ENCODE measurements around the gene POP4. TPM values are rescaled to one million over a fixed set of nuclear protein-coding genes. Genes with fewer than 3 reads are reported as not detected.

POP4 gene
- total RNA-seq, 2 donors from 2014 or later, result 52.4 to 87.5 TPM

GRCh38 chr19:29574510-29574909 lies 31.6 kb upstream of the POP4 start:
- no peaks in the 10 kb centered on the region for H3K4me1 ChIP-seq
- H3K27me3 ChIP-seq, result no peaks in the 10 kb centered on the region
- no peak overlapping the region for H3K4me3 ChIP-seq
- no peak overlapping the region for H3K9ac ChIP-seq (ENCODE audit: low read depth in 2 of 2, low read length in 2 of 2)
- intact Hi-C loops (cut with DNase I), result no loop called here
- H3K9me3 ChIP-seq, result no peaks in the 10 kb centered on the region
- no peak for DNase-seq
- H3K27ac ChIP-seq, result no peak overlapping the region
- H3K36me3 ChIP-seq, result no peaks in the 10 kb centered on the region
- TF ChIP-seq CTCF (IDR thresholded peaks at IDR 0.05), result no peak

GRCh38 chr19:29576046-29576606 lies 30.0 kb upstream of the POP4 start:
- Histone ChIP-seq H3K27ac (no peak overlapping the region), H3K9ac (ENCODE audit: low read depth in 2 of 2, low read length in 2 of 2) (no peak overlapping the region), H3K4me3 (no peak overlapping the region), H3K27me3 (no peaks in the 10 kb centered on the region), H3K4me1 (no peaks in the 10 kb centered on the region), H3K36me3 (no peaks in the 10 kb centered on the region), H3K9me3 (no peaks in the 10 kb centered on the region)
- DNase-seq, result no peak
- intact Hi-C loops (cut with DNase I), result no loop called here
- TF ChIP-seq CTCF (IDR thresholded peaks at IDR 0.05), result no peak

GRCh38 chr19:29576761-29577648 lies 29.1 kb upstream of the POP4 start:
- H3K4me3 ChIP-seq, result no peak overlapping the region
- H3K9ac ChIP-seq (ENCODE audit: low read depth in 2 of 2, low read length in 2 of 2), result no peak overlapping the region
- H3K27me3 ChIP-seq, result no peaks in the 10 kb centered on the region
- no peak for TF ChIP-seq CTCF (IDR thresholded peaks at IDR 0.05)
- no peaks in the 10 kb centered on the region for H3K4me1 ChIP-seq
- H3K27ac ChIP-seq, result no peak overlapping the region
- no peak for DNase-seq
- intact Hi-C loops (cut with DNase I), result no loop called here
- H3K36me3 ChIP-seq, result no peaks in the 10 kb centered on the region
- no peaks in the 10 kb centered on the region for H3K9me3 ChIP-seq

- intact Hi-C loops (cut with DNase I), result no loop called here
- H3K27me3 ChIP-seq, result no peaks in the 10 kb centered on the region
- H3K4me1 ChIP-seq, result no peaks in the 10 kb centered on the region
- TF ChIP-seq CTCF (IDR thresholded peaks at IDR 0.05), result no peak
- no peaks in the 10 kb centered on the region for H3K36me3 ChIP-seq
- H3K9ac ChIP-seq (ENCODE audit: low read depth in 2 of 2, low read length in 2 of 2), result no peak overlapping the region
- no peak overlapping the region for H3K4me3 ChIP-seq
- no peak for DNase-seq
- H3K9me3 ChIP-seq, result no peaks in the 10 kb centered on the region
- no peak overlapping the region for H3K27ac ChIP-seq
These were observed 28.5 kb upstream of the POP4 start for GRCh38 chr19:29577649-29577963.

GRCh38 chr19:29578349-29578748 lies 27.7 kb upstream of the POP4 start:
- intact Hi-C loops (cut with DNase I), result no loop called here
- Histone ChIP-seq H3K27me3 (no peaks in the 10 kb centered on the region), H3K4me1 (no peaks in the 10 kb centered on the region), H3K9me3 (no peaks in the 10 kb centered on the region), H3K9ac (ENCODE audit: low read depth in 2 of 2, low read length in 2 of 2) (no peak overlapping the region), H3K36me3 (no peaks in the 10 kb centered on the region), H3K4me3 (no peak overlapping the region), H3K27ac (no peak overlapping the region)
- DNase-seq, result no peak
- TF ChIP-seq CTCF (IDR thresholded peaks at IDR 0.05), result no peak

Measured in colonic mucosa (tissue), 4 donors.